Measurements from ENCODE around the gene PURB.

Gene PURB

DNA sequence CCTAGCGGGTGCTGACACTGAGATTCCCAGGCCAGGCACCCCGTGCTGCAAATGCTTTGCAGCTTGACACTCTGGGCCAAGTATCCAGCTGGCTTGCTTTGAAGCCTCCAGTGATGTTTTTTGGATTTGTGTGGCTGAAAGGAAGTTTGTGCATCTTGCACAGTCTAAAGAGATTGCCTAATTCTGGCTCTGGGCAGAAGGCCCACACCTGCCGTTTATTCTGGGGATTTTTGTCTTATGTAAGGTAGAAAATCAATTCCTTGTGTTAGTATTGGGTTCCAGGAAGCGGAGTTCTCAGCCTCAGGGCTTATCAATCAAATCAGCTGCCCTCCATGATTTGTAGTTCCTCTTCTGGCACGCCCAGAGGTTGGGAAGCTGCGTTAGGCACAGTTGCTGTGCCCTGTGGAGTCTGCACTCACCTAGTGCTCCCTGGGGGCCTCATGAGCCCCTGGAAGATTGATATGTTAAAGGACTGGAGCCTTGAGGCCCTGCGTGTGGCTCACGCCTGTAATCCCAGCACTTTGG, 8.4 kb upstream of the PURB start:
- in situ Hi-C loops (cut with MboI; ENCODE audit: low sequenced_read_pairs): no loop called here

DNA sequence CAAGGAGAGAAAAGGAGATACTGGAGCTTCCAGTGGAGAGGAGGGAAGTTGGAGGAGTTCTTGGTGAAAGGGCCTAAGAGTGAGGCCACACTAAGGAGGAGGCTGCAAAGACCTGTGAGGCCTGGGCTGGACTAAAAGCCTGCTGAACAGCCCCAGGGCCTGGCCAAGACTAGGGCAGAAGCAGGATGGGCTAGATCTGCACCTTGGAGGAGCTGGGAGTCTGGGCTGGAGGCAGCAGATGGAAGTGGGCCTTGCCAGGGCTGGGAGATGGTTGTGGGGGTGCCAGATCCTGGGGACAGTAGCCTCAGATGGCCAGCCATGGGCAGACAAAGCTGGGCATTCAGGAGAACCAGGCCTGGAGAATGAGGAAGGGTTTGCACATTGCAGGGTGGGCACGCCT, 6.5 kb upstream of the PURB start:
- in situ Hi-C loops (cut with MboI; ENCODE audit: low sequenced_read_pairs): no loop called here

DNA sequence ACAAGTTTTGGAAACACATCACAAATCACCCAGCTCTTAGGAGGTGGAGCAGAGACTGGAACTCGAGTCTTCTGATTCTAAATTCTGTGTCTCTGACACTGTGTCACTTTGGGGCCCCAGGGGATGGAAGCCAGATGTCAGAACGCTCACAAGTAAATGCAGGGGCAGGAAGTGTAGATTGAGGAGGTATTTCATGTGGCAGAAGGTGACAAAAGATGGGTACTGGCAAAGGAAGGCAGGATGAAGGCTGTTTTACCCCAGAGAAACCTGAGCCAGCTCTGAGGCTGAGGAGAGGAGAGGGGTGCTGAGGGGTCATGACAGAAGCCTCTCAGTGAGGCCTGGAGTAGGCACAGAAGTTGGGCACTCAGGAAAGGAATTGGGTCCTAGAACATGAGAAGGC, 6.0 kb upstream of the PURB start:
- in situ Hi-C loops (cut with MboI; ENCODE audit: low sequenced_read_pairs): no loop called here

DNA sequence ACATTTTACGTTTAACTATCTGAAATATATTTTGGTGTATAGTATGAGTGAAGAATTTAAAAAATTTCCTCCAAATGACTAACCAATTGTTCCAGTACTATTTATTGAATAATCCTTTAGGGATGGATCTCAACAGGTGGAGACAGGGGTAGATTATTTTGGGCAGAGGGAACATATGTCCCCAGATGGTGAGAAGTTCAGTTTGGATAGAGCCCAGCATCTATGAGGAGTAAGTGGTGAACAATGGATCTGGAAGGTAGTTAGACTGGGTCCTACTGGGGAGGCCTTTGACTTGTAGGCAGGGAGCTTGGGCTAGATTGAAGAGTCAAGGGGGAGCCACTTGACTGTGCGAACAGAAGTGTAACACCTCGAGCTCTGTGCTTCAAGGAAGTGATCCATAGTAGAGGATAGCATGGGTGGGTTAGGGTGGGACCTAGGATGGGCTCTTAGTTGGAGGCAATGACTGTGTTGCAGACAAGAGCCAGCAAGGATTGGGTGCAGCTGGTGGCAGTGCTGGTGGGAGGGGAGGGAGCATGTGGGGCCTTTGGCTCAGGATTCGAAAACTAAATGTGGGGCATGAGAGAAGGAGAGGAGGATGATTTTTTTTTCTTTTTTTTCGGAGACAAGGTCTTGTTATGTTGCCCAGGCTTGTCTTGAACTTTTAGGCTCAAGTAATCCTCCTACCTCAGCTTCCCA, 3.9 kb upstream of the PURB start:
- in situ Hi-C loops (cut with MboI; ENCODE audit: low sequenced_read_pairs): no loop called here

DNA sequence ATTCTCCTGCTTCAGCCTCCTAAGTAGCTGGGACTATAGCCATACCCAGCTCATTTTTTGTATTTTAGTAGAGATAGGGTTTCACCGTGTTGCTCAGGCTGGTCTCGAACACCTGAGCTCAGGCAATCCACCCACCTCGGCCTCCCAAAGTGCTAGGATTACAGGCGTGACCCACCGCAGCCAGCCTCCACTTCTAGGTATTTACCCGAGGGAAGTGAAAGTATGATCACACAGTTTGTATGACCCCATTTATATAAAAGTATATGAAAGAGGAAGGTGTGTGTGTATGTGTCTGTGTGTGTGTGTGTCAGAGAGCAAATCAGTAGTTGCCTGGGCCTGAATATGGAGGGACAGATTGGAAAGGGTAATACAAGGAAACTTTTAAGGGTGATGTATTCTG, 2.0 kb upstream of the PURB start:
- in situ Hi-C loops (cut with MboI; ENCODE audit: low sequenced_read_pairs): no loop called here

DNA sequence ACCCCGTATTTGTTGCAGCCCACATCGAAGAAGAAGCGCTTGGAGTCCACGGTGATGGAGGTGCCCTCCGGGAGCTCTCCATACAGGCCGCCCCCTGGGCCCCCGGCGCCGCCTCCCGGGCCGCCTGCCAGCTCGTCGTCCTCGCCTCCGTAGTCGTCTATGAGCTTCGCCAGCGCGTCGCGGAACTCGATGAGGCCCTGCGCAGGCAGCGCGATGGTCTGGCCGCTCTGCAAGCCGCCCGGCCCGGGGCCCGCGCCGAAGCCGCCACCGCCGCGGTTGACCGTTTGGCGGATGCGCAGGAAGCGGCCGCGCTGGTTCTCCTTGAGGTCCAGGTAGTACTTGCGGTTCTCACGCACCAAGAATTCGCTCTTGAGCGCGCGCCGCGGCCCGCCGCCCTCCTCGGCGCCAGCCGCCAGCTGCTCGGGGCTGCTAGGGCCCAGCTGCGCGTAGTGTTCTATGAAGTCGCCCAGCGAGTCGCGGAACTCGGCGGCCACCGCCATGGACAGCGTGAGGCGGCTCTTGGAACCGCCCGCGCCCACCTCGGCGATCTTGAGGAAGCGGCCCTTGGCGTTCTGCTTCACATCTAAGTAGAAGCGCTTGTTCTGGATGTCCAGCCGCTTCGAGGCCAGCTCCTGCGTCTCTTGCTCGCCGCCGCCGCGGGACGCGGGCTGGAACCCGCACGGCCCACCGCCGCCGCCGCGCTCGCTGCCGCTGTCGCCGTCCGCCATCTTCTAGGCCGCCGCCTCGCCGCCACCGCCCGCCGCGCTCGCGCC, 523 bp downstream of the PURB start:
- in situ Hi-C loops (cut with MboI; ENCODE audit: low sequenced_read_pairs): no loop called here

DNA sequence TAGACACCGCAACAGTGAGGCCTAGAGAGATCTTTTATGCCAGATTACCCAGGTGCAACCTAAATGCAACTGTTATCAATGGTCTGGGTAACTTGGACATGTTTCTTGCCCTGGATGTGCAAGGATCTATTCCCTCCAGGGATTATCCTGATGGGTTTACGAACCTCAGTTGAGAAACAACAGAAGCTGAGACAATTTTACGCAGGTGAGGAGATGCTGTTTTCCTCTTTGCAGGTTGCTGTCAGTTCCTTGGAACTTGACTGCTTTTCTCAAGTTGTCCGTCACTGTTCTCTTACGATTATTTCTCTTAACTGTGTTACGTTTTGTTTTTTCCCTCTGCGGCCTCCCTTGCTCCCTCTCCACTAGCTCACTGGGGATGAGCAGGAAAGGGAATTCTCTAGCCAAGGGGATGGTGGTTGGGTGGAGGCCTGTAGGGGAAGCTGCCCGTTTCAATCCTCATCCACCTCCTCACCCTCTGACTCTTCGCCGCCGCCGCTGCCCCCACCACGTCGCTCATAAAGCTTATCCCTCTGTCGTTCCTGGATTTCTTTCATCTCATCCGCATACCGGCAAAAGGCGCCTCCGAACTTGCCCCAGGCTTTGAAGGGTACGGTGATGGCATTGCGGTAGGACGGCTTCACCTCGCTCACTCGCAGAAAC, 1.2 kb downstream of the PURB start:
- in situ Hi-C loops (cut with MboI; ENCODE audit: low sequenced_read_pairs): no loop called here

DNA sequence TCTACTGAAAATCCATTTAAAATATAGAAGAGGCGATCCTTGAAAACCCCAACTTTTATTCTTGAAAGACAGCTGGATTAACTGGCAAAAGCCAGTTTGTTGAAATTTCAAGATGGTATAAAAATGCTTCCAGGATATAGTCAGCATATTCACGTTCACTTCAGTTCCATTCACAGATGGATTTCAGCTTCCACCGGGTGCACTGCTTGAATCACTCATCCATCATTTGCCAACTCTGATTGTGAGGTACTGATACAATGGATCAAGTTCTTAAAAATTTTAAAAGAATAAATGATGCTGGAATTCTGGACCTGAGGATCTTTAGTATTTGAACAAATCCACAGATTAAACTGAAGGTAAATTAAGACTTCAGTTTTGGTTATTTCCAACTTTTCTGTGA, 2.4 kb downstream of the PURB start:
- in situ Hi-C loops (cut with MboI; ENCODE audit: low sequenced_read_pairs): no loop called here

DNA sequence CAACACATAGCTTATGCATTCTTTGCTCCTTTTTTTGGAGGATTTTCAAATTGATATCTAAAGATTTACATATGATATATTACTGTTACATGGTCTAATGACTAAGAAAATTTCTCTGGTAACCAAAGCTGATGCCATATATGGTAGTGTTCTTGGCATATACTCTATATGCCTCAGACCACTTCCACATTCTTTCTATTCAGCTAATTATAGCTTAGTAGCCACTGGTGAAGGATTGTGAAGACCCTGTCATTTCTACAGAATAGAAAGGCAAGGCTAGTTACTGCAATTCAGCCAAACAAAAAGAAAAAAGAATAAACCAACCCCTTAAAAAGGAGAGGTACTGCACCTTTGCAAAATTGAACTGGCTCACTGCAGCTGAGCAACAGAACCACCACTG, 3.7 kb downstream of the PURB start:
- in situ Hi-C loops (cut with MboI; ENCODE audit: low sequenced_read_pairs): no loop called here

DNA sequence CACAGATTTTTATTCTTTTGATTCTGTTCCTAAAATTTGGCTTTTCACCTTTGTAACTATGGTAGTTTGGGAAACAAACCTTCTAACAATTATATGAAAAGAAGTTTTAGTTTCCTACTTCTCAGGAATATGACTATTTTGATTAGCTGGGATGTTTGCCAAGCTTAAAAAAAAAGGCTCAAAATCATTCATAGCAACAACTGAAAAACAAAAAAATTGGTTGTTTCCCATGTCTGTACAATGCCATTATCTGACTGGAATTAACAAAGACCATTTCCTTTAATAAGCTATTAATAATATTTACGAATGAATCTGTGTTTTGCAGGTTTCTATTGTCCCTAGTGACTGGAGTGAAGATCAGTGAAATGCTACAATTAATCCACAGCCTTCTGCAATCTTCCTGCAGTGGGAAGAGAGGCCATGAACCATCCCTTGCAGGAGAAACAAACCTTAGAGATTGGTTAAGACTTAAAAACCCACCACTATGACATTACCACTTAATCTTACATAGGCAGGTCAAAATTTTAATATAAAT, 4.2 kb downstream of the PURB start:
- in situ Hi-C loops (cut with MboI; ENCODE audit: low sequenced_read_pairs): no loop called here

DNA sequence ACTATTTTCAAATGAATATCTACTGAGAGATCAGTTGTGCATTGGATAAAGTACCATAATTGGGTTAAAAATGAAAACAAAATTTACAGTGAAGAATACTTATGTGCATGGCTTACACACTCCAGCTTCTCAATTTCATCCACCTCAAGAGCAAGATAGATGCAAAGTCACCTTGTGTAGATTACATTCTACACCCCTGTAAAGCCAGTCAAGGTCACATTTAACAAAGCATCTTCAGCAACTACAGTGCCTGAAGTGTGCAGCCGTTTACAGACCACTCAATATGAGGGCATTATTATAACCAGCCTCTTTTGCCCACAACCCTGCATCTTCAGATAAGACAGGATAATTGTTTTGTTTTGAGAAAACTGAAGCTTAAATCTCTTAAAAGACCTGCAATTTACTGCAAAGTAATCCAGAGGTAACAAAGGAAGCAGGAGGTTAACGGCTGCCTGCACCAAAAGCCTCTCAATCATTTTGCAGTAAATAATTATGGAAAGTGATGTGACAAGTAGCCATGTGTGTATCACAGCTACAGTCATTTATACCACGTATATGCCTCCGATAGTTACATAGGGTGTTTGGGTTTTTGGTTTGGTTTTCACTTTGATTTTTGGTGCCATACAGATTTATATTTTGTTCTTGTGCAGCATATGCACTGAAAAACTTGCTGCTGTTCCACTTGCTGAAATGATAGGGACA, 4.9 kb downstream of the PURB start:
- in situ Hi-C loops (cut with MboI; ENCODE audit: low sequenced_read_pairs): no loop called here

DNA sequence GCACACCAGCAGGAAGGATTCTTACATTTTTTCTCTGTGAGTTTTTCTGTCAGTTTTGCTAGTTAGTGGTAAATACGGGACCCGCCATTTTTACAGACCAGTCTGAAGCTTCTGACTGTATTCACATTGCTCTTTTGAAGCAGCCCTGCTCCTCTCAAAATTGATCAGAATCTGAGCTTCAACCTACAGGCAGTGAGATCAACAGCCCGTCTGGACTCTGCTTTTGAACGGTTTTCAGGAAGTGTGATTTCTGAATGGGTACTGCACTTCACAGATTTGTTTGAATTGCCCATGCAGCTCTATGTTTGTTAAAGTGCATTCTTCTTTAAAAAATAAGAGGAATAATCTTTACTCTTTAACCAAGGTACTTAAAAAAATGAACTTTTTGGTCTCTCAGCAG, 8.9 kb downstream of the PURB start:
- in situ Hi-C loops (cut with MboI; ENCODE audit: low sequenced_read_pairs): no loop called here

DNA sequence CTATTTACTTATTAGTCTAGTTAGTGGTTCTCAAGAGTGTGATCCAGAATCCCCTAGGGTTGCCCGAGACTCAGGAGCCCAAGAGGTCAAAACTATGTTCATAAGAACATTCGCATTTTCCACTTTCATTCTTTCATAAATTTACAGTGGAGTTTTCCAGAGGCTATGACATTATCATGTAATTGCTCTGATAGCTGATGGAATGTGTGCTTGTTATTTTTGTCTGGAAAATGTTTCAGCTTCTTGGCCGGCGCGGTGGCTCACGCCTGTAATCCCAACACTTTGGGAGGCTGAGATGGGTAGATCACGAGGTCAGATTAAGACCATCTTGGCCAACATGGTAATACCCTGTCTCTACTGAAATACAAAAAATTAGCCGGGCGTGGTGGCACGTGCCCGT, 10.1 kb downstream of the PURB start:
- in situ Hi-C loops (cut with MboI; ENCODE audit: low sequenced_read_pairs): no loop called here

DNA sequence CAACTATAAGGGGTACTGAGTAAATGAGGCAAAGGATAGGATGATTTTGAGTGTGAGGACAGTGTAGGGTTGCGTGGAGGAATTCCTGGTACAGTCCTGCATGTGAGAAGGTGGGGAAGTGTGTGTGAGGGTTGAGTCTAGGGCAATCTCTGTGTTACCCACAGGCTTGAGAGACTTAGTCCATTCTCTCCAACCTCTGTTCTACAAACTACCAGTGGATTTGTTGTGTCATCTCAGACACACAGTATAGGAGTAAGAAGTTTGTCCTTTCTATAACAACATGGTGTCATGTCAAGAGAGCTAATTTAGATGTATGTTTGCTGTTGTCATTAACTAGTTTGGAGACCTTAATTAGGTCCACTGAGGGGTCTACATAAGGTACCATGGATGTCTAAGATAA, 12.5 kb downstream of the PURB start:
- in situ Hi-C loops (cut with MboI; ENCODE audit: low sequenced_read_pairs): loop anchor here (25.0 kb wide), 1 partner anchor 265 kb away; no protein-coding TSS in a partner anchor

DNA sequence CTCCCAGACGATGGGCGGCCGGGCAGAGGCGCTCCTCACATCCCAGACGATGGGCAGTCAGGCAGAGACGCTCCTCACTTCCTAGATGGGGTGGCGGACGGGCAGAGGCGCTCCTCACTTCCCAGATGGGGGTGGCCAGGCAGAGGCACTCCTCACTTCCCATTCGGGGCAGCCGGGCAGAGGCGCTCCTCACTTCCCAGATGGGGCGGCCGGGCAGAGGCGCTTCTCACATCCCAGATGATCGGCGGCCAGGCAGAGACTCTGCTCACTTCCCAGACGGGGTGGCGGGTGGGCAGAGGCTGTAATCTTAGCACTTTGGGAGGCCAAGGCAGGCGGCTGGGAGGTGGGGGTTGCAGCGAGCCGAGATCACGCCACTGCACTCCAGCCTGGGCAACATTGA, 13.4 kb downstream of the PURB start:
- in situ Hi-C loops (cut with MboI; ENCODE audit: low sequenced_read_pairs): loop anchor here (25.0 kb wide), 1 partner anchor 265 kb away; no protein-coding TSS in a partner anchor

DNA sequence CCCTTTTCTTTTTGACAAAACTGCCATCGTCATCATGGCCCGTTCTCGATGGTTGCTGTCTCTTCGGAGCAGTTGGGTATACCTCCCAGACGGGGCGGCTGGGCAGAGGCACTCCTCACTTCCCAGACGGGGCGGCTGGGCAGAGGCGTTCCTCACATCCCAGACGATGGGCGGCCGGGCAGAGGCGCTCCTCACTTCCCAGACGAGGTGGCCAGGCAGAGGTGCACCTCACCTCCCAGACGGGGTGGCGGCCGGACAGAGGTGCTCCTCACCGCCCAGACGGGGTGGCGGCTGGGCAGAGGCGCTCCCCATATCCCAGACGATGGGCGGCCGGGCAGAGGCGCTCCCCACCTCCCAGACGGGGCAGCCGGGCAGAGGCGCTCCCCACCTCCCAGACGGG, 14.6 kb downstream of the PURB start:
- in situ Hi-C loops (cut with MboI; ENCODE audit: low sequenced_read_pairs): loop anchor here (25.0 kb wide), 1 partner anchor 267 kb away; no protein-coding TSS in a partner anchor

DNA sequence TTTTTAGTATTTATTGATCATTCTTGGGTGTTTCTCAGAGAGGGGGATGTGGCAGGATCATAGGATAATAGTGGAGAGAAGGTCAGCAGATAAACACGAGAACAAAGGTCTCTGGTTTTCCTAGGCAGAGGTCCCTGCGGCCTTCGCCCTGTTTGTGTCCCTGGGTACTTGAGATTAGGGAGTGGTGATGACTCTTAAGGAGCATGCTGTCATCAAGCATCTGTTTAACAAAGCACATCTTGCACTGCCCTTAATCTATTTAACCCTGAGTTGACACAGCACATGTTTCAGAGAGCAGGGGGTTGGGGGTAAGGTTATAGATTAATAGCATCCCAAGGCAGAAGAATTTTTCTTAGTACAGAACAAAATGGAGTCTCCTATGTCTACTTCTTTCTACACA, 15.0 kb downstream of the PURB start:
- in situ Hi-C loops (cut with MboI; ENCODE audit: low sequenced_read_pairs): loop anchor here (25.0 kb wide), 1 partner anchor 267 kb away; no protein-coding TSS in a partner anchor

DNA sequence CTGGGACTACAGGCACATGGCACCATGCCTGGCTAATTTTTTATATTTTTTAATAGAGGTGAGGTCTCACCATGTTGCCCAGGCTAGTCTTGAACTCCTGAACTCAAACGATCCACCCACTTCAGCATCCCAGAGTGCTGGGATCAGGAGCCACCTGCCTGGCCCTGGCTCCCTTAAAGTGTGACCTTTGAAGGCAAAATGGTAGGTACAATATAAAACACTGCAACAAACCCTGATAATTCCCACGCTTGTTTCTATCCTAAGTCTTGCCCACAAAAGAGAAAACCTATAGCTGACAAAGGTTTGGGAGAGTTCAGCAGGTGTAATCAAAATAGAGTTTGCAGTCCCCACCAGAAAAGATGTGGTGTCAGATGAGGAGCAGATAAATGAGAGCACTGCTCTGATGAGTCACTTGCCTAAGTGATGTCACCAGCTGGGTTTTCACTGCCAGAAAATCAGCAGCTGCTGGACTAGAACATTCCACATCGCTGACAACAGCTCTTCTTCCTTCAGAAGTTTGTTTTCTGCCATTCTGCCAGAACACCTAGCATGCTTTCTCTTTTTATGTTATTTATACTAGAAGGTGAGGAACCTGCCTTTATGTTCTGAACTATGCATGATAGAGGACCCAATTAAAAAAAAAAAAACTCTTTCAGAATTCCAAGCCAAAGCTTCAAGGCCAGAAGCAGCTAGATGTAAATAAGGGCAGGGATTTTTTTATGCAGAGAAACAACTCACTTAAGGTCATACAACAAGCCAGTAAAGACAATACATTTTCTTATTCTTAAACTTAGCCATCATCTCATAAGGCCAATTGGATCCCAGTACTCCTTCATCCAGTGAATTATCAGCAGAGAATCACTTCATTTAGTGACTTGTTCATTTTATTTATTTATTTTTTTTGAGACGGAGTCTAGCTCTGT, 18.0 kb downstream of the PURB start:
- in situ Hi-C loops (cut with MboI; ENCODE audit: low sequenced_read_pairs): loop anchor here (25.0 kb wide), 1 partner anchor 270 kb away; no protein-coding TSS in a partner anchor

DNA sequence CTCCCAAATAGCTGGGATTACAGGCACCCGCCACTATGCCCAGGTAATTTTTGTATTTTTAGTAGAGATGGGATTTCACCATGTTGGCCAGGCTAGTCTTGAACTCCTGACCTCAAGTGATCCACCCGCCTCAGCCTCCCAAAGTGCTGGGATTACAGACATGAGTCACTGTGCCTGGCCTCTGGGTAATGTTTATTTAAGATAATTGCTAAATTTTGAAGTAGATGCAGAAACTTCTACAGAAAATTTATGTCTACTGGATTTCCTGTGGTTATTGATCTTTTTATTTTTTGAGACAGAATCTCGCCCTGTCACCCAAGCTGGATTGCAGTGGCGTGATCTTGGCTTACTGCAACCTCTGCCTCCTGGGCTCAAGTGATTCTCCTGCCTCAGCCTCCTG, 23.4 kb downstream of the PURB start:
- in situ Hi-C loops (cut with MboI; ENCODE audit: low sequenced_read_pairs): loop anchor here (25.0 kb wide), 1 partner anchor 275 kb away; no protein-coding TSS in a partner anchor

All from HL-60/S4 (cell line).